H7 (cell line): ENCODE results near the gene ZNF740. TPM values are rescaled to one million over a fixed set of nuclear protein-coding genes. Genes with fewer than 3 reads are reported as not detected.
"Not testable (repeated sequence)": the region's sequence is repeated elsewhere in the genome, so short reads cannot be mapped to it uniquely, and the experiment has no call there.

Experiments used
- DNase-seq: peaks from one replicate; pipeline ENCODE4 v3.0.0; 2012
- H3K27me3 ChIP-seq: 2 replicates; pipeline ENCODE4 v1.6.0; 2011; ENCODE audit warnings: mild to moderate bottlenecking, low read length; ENCODE audit not compliant: control insufficient read depth, insufficient read depth
- H3K36me3 ChIP-seq: replicated peaks from 2 replicates; pipeline ENCODE4 v1.5.1; 2011; ENCODE audit warnings: low read length; ENCODE audit not compliant: control insufficient read depth, insufficient read depth
- H3K4me3 ChIP-seq: 2 replicates; pipeline ENCODE4 v1.5.1; 2011; ENCODE audit warnings: low read depth, mild to moderate bottlenecking, control low read depth, low read length, moderate library complexity; ENCODE audit not compliant: insufficient read depth
- total RNA-seq: library from RNA; depleted of rRNA; stranded (reverse); fragments of >200 nt; shearing (Covaris generic); gene quantifications from 2 replicates; pipeline ENCODE4 v1.2.3, GENCODE V29; 2014

ZNF740 gene
- total RNA-seq, 1 experiment from 2014 or later: 9.1 TPM

GRCh38 chr12:53163008-53163407, 17.5 kb upstream of the ZNF740 start:
- H3K36me3 ChIP-seq, DNase-seq, H3K4me3 ChIP-seq: not testable (repeated sequence)
- peaks cover 17% of the 10 kb centered on the region for H3K27me3 ChIP-seq

GRCh38 chr12:53166837-53167236, 13.7 kb upstream of the ZNF740 start:
- no peak for DNase-seq
- H3K36me3 ChIP-seq: no peaks in the 10 kb centered on the region
- H3K4me3 ChIP-seq: no peak overlapping the region
- peaks cover 22% of the 10 kb centered on the region for H3K27me3 ChIP-seq

- no peak overlapping the region for H3K4me3 ChIP-seq
- no peak for DNase-seq
- peaks cover 46% of the 10 kb centered on the region for H3K27me3 ChIP-seq
- H3K36me3 ChIP-seq: no peaks in the 10 kb centered on the region
Observed at GRCh38 chr12:53169644-53170043, 10.9 kb upstream of the ZNF740 start.

GRCh38 chr12:53170215-53170614, 10.3 kb upstream of the ZNF740 start:
- Histone ChIP-seq H3K36me3 (no peaks in the 10 kb centered on the region), H3K27me3 (peaks cover 49% of the 10 kb centered on the region), H3K4me3 (no peak overlapping the region)
- no peak for DNase-seq

GRCh38 chr12:53170876-53171724, 9.4 kb upstream of the ZNF740 start:
- no peak for DNase-seq
- Histone ChIP-seq H3K36me3 (no peaks in the 10 kb centered on the region), H3K27me3 (peaks cover 54% of the 10 kb centered on the region)

GRCh38 chr12:53171725-53172329, 8.7 kb upstream of the ZNF740 start:
- Histone ChIP-seq H3K27me3 (peaks cover 57% of the 10 kb centered on the region), H3K4me3 (no peak overlapping the region), H3K36me3 (no peaks in the 10 kb centered on the region)
- no peak for DNase-seq

More at GRCh38 chr12:53170876-53171724, 9.4 kb upstream of the ZNF740 start:
- no peak overlapping the region for H3K4me3 ChIP-seq

GRCh38 chr12:53172352-53172751, 8.2 kb upstream of the ZNF740 start:
- Histone ChIP-seq H3K4me3 (no peak overlapping the region), H3K36me3 (no peaks in the 10 kb centered on the region), H3K27me3 (peaks cover 59% of the 10 kb centered on the region)
- no peak for DNase-seq

GRCh38 chr12:53173085-53173715, 7.3 kb upstream of the ZNF740 start:
- DNase-seq: no peak
- Histone ChIP-seq H3K4me3 (no peak overlapping the region), H3K27me3 (peaks cover 65% of the 10 kb centered on the region), H3K36me3 (no peaks in the 10 kb centered on the region)

GRCh38 chr12:53174881-53175491, 5.5 kb upstream of the ZNF740 start:
- Histone ChIP-seq H3K36me3 (no peaks in the 10 kb centered on the region), H3K27me3 (peaks cover 67% of the 10 kb centered on the region), H3K4me3 (no peak overlapping the region)
- peak; percentile 86 for DNase-seq

GRCh38 chr12:53176750-53177149, 3.8 kb upstream of the ZNF740 start:
- H3K4me3 ChIP-seq: no peak overlapping the region
- DNase-seq: no peak
- H3K27me3 ChIP-seq: peaks cover 52% of the 10 kb centered on the region
- H3K36me3 ChIP-seq: 0 out of 2 replicates have a peak, but pooled peaks cover 1% of the 10 kb centered on the region

- not testable (repeated sequence) for H3K36me3 ChIP-seq, H3K4me3 ChIP-seq, DNase-seq
- H3K27me3 ChIP-seq: peaks cover 45% of the 10 kb centered on the region
Observed at GRCh38 chr12:53177447-53177846, 3.1 kb upstream of the ZNF740 start.

- not testable (repeated sequence) for DNase-seq, H3K4me3 ChIP-seq, H3K36me3 ChIP-seq
- peaks cover 32% of the 10 kb centered on the region for H3K27me3 ChIP-seq
Observed at GRCh38 chr12:53178803-53179202, 1.7 kb upstream of the ZNF740 start.

- Histone ChIP-seq H3K4me3 (peak overlapping the region; percentile 83), H3K27me3 (peaks cover 26% of the 10 kb centered on the region), H3K36me3 (peaks cover 6% of the 10 kb centered on the region)
- peak; percentile 64 for DNase-seq
Observed at GRCh38 chr12:53179687-53180219, 769 bp upstream of the ZNF740 start.

GRCh38 chr12:53180931-53181645, 566 bp downstream of the ZNF740 start:
- Histone ChIP-seq H3K36me3 (peaks cover 10% of the 10 kb centered on the region), H3K4me3 (peak overlapping the region; percentile 83), H3K27me3 (peaks cover 19% of the 10 kb centered on the region)
- DNase-seq: peak; percentile 98
